HS-27A (cell line): ENCODE data around the gene SMAD7.
A peak's percentile ranks its signal among the peaks of the same experiment; 100 is the strongest.

Experiments used
- DNase-seq: peaks from one replicate; pipeline ENCODE4 v3.0.0-alpha.2; 2012; ENCODE audit warnings: low read depth, missing footprints

SMAD7 gene

DNA sequence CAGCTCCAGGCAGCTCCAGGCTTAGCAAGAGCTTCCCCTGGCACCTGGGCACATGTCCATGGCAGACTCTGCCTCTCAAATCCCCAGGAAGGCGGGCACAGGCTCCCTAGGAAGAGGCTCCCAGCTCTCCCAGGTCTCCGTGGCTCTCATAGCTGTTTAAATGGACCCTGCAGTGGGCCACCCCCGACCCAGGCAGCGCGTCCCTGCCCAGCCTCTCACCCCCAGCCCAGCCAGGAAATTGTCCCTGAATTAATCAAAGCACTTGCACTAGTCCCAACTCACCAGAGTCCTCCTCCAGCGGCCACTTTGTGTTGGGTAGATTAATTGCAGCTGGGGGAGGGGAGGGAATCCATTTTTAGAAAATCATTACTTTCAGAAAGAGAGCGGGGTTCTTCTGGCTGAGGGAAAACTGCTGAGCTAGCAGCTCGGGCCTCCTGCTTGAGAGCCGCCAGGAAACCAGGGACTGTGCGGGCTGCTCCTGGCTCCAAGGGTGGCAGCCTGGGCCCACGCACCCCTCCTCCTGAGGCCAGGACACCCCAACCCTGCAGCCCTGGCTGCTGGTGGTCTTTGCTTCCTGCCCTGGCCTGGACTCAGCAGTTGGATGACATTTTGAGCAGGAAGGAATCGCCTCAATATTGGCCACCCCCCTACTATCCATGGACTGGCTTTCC is 36.0 kb downstream of the SMAD7 start:
- no peak for DNase-seq

DNA sequence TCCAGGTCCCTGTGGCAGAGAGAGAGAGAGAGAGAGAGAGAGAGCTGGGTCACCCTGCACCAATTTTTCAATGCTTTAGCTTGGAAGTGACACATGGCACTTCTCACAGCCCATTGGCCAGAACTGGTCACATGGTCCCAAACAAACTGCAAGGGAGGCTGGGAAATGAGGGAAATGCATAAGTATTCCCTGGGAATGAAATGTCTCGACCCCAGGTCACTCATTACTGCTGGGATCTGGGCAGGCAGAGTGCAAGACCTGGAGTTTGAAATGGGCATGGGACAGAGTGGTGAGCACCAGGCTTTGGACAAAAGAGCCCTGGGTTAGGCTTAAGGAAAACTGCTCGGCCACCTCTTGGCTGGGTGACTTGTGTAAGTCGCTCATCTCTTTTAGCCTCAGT is 37.0 kb downstream of the SMAD7 start:
- no peak for DNase-seq

DNA sequence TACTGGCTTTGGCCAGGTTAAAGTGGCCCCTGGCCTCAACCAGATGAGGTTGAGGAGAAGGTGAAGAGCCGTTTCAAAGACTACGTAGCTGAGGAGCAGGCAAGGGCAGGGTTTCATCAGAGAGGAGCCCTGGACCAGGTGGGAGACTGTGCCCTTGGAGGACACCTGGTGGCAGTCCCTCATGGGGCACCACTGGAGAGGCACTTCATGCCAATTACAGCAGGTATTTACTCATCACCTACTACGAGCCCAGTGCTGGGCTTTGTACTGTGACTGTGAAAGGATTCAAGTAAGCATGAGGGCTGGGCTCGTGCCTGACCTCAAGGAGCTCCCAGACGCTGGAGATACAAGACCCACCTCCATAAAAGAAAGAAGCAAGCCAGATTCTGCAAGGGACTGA is 37.6 kb downstream of the SMAD7 start:
- no peak for DNase-seq

DNA sequence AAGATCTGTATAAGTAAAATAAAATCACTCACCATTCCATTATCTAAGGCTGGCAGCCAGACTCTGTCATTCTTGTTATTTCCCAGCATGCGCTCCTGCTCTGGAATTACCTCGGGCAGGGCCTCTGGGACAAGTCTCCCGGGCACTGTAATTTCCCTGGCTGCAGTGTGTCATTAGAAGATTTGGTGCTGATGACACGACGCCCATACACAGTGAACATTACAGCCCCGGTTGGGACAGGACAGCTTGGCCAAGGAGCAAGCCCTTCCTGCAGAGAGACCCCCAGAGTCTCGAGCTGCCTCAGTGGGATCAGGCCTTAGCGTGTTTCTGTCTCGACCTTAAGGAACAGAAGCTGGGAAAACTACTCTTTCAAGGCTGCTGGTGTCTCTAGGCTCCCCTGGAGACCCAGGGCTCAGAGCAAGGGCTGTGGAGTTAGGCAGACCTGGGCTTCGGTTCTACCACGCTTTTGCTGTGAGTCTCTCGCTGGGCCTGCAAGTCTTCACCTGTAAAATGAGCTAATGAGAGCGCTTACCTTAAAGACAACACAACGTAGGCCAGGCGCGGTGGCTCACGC is 39.7 kb downstream of the SMAD7 start:
- DNase-seq = no peak

DNA sequence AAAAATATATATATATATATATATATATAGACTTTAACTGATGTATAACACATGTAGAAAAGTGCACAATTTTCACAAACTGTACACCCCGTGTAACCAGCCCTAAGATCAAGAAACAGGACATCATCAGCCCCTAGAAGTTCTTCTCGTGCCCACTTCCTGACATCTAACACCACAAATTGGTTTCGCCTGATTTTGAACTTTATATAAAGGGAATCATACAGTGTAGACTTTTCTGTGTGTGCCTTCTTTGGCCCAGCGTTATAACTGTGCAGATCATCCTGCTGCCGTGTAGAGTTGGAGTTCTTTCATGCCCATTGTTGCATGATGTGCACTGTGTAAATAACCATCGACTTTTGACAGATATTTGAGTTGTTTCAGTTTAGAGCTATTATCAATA is 41.0 kb downstream of the SMAD7 start:
- DNase-seq = no peak

DNA sequence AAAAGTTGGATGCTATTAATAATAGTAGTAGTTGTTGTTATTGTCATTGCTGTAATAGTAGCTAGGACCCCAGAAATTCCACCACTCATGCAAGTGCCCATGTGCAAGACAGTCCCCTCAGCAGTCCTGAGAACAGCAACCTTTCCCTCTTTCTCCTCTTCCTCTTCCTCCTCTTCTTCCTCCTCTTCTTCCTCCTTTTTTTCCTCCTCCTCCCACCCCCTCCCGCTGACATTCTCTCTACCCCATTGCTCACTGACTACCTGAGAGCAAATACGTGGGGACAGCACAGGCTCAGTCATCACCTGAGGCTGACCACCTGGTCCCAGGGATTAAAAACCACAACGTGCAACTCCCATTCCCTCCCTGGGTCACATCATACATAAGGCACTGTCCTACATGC is 41.8 kb downstream of the SMAD7 start:
- DNase-seq = no peak

DNA sequence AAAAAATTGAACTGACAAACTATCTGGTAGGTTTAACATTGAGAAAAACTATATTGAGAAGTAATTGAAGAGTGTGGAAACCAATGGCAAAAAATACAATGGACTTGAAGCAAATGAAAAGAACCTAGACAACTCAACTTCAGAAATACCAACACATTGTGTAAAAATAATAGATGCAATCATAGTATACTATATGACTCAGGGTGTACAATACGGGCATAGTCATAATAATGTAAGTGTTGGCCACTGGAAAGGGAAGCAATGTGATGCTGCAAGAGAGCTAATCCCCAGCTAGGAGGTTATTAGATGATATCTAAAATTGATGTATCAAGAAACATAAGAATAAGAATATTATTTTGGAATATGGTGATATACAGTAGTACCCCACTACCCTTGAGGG is 45.3 kb downstream of the SMAD7 start:
- DNase-seq = no peak

DNA sequence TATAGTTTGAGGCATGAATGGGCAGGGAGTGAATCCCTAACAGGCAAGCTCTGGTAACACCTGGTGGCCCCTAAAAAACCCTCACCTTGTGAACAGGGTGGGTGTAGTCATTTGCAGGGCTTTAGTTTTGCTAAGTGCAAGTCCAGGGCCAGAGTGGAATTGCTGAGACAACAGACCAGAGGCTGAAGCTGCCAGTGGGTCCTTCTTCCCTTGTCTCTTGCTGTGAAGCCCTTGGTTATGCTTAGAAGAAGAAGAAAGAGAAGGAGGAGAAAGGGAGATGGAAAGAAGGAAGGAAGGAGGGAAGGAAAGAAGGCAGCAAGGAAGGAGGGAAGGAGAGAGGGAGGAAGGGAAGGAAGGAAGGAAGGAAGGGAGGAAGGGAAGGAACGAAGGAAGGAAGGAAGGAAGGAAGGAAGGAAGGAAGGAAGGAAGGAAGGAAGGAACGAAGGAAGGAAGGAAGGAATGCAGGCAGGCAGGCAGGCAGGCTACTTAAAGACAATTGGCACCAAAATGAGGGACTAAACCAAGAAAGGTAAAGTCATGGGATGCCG is 45.8 kb downstream of the SMAD7 start:
- DNase-seq = no peak

DNA sequence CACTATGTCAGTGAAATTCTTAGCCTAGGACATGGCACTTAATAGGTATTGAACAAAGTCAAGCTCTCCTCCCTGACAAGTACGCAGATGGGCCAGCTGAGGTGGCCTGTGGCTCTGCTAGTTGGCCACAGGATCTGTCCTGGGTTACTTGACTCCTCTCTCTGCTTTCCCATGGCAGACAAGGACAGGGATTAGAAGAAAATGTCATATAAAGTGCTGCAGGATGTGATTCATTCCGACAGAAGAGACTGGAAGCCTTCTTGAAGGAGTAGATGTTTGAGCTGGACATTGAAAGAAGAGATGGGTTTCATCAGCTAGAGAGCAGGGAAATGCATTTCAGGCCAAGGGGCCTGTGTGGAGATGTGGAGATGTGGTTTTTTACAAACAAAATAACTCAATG is 46.7 kb downstream of the SMAD7 start:
- DNase-seq = no peak

DNA sequence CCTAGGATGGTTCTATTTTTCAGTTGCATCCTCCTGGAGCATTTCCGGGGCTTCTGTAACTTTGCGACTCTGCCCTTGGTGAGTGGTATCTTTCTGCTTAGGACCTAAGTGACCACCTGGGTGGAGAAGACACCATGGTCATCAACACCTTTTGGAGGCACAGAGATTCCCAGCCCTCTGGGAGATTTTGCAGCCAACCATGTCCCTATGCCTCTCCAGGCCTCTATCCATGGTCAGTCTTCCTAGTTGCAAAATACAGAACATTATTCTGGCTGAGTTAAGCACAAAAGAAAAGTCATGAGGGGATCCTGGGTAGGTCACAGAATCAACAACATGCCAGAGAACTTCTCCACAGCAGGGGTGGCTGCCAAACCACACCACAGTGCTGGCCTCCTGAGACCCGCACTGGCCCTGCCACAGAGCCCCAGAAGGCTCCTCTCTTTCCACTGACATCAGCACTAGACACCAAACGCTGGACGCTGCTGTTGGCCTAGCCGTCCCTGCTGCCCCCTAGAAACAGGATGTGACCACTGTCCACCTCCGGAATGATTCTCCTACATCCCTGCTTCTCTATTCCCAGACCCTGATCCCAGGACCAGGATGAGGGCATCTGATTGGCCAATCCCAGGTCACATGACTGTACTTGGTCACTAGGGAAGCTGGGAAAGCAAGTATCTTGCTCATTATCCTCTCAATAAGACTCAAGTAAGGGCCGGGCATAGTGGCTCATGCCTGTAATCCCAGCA is 47.7 kb downstream of the SMAD7 start:
- DNase-seq = no peak

DNA sequence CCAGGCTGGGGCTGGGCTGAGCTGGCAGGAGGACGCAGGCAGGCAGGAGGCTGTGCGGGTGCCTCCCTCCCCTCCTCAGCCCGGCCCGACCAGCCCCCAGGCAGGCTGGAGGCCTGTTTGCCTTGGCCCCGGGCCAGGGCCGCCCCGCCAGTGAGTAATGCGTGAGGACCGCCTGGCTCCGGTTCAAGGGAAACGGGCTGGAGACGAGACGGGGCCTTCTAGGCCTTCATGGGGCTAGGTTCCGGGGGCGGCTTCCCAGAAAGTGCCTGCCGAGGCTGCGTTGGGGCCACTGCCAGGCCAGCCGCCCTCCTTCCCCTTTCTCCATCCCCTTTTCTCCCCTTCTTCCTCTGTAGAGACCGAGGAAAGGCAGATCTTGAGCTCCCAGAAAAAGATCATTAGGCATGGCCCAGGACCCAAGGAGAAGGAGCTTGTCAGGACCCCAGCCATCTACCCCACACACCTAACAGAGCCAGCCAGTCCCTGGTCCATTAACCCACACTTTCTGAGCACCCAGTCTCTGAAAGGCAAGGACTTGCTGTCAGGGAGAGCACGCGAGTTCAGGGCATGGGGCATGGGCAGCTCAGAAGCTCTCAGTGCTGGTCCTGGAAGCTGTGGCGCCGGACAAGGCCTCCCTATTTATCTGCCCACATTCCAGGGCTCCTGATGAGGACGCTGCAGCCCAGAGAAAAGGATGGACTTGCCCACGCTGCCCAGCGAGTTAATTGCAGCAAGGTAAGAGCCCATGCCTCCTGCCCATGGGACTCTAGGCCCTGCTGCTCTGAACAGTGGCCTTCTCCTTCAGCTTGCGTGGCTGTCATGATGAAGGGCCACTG is 48.5 kb downstream of the SMAD7 start:
- DNase-seq = peak; percentile 81

DNA sequence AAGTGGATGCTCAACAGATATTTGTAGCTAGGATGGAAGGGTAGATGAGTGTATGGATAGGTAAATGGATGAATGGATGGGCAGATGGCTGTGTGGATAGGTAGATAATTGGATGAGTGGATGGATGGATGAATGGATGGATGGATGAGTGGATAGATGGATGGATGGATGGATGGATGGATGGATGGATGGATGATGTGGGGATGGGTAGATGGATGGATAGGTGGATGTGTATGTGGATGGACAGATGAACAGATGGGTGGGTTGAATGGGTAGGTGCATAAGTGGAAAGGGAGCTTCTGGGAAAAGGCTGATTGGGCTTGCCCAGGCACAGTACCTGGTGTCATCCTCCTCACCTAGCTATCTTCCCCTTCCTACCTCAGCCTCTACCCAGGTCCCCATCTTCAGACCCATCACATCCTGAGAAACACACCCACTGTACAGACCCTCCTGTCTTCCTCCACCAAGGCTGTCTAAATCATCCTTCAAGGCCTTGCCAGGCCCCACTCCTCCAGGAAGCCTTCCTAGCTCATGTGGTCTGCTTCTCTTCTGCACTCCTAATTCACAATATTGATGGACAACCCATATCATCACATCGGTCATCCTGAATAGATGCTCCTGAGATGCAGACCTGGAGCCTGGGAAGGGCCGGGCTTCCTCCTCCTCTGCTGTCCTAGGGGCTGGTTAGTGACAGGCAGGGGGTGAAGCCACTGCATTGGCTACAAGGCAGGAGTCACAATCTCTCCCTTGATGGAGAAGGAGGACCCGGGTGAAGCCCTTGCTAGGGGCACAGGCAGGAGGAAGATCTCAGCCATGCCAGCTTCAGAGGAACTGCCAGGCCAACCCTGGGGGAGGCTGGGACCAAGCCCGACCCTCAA is 49.4 kb downstream of the SMAD7 start:
- DNase-seq = no peak

DNA sequence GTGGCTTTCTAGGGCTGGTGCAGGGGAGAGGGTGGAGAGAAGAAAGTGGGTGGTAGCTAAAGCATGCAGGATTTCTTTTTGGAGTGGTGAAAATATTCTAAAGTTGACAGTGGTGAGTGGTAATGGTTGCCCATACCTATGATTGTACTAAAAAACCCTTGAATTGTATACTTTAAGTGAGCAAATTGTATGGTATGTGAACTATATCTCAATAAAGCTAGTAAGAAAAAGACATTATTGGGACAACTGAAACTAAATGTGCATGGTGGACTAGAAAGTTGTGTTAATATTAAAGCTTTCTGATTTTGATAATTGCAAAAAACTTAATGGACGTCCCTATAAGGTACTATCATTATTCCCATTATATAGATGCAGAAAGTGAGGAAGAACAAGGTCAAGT is 50.3 kb downstream of the SMAD7 start:
- no peak for DNase-seq

DNA sequence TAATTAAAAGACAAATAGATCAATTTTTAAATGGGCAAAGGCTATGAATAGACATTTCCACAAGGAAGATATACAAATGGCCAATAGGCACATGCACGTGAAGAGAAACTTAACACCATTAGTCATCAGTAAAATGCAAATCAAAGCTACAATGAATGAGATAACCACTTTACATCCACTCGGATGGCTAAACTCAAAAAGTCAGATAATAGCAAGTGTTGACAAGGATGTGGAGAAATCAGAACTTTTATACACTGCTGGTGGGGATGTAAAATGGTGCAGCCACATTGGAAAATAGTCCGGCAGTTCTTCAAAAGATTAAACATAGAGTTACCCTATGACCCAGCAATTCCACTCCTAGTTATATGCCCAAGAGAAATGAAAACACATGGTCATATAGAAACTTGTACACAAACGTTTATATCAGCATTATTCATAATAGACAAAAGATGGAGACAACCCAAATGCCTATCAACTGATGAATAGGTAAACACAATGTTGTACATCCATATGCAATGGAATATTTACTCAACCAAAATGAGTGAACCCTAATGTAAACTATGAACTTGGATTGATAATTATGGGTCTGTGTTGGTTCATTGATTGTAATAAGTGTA is 51.1 kb downstream of the SMAD7 start:
- no peak for DNase-seq

DNA sequence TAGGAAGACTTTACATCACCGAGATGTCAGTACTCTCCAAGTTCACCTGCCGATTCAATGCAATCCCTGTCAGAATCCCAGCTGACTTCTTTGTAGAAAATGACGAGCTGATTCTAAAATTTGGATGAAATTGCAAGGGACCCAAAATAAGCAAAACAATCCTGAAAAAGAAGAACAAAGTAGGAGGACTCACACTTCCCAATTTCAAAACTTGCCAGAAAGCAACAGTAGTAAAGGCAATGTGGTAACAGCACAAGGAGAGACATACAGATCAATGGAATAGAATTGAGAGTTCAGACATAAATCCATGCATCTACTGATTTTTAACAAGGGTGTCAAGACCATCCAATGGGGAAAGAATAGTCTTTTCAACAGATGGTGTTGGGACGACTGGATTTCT is 52.2 kb downstream of the SMAD7 start:
- DNase-seq = no peak

DNA sequence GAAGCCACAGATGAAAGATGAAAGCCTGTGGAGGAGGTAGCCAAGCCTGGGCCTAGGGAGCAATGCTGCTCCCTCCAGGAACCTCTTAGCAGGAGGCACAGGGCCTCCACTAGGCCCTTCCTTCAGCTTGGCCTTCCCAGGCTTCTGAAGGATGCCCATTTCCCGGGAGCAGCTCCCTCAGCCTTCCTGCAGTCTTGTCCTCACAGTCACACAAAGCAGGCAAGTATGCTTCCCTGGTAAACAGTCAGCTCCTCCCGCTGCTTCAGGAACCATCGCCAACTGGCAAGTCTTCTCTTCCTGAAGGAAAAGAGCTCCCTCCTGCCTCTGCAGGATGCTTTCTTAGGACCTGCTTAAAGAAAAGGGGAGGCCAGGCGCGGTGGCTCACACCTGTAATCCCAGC is 53.2 kb downstream of the SMAD7 start:
- DNase-seq = no peak

DNA sequence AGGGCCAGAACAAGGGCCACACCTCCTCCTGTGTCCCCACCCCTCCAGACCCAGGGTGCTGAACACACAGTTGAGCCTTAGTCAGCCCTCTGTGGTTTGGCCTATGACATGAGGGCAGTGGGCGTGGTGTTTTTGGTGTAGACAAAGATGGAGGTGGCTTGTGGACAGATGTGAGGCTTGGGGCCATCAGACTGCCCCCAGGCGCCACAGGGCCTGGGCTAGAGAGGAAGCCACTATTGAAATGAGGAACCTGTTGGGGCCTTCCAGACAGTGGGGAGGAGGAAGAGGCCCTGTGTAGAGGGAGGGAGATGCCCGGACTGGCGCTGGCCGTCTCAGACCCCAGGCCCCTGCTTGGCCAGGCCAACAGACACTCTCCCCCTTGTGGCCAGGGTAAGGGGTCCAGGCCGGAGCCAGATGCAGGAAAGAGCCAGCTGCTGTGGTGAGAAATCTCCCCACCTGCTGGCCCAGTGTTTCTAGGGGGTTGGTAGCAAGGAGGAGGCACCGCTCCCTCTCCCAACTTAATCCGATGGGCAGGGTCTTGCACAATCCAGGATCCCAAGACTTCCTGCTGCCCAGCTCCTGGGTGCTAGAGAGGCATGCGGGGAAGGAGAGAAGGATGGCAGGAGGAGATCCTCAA is 53.8 kb downstream of the SMAD7 start:
- no peak for DNase-seq

DNA sequence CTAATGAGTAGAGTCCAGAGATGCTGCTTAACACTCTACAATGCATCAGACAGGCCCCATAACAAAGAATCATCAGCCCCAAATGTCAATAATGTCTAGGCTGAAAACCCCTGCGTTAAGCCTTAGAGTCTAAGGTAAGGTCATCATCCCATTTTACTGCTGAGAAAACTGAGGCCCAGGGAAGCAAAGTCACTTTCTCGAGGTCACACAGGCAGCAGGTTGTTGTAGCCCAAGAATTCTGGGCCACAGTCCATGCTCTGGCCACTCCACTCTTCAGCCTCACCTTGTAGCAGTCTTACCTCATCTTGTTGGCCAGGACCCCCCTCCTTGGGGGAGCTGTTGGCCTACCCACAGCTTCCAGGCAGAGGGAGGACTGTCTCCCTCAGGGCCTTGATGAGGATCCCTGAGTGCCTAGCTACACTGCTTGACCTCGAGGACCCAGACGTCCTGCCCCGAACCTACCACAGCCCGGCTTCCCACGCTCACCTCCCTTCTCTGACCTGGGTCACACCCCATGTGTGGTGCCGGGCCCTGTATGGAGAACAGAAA is 54.4 kb downstream of the SMAD7 start:
- no peak for DNase-seq

DNA sequence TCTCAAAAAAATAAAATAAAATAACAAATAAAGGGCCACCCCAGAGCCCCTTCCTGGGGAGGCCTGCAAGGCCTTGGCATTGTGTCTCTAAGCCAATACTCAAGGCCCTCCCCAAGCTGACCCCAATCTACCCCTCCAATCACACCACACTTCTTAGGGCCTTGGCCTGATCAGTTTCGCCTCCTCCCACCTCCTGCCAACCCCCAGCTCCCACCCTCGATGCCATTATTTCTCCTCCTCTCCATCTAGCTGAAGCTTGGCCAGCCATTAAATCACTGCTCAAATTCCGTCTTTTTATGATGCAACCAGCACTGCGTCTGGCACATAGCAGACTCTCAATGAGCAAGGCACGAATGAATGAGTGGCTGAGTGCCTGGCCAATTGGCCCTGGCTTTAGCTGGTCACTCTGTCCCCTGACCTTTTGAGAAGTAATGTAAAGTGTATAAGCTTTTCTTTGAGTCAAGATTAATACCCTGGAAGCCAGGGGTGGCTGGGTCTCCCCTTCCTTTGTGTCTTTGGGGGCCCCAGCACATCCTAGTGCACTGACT is 55.9 kb downstream of the SMAD7 start:
- no peak for DNase-seq
